GM21528 (cell line): ENCODE results near the gene PRR5L.

Experiments
- ATAC-seq: cut with Tn5 transposase; IDR thresholded peaks from one replicate; pipeline ENCODE4 v1.9.1; 2021; ENCODE audit warnings: mild to moderate bottlenecking, moderate library complexity; ENCODE audit not compliant: unreplicated experiment, low FRiP score

Gene PRR5L

DNA sequence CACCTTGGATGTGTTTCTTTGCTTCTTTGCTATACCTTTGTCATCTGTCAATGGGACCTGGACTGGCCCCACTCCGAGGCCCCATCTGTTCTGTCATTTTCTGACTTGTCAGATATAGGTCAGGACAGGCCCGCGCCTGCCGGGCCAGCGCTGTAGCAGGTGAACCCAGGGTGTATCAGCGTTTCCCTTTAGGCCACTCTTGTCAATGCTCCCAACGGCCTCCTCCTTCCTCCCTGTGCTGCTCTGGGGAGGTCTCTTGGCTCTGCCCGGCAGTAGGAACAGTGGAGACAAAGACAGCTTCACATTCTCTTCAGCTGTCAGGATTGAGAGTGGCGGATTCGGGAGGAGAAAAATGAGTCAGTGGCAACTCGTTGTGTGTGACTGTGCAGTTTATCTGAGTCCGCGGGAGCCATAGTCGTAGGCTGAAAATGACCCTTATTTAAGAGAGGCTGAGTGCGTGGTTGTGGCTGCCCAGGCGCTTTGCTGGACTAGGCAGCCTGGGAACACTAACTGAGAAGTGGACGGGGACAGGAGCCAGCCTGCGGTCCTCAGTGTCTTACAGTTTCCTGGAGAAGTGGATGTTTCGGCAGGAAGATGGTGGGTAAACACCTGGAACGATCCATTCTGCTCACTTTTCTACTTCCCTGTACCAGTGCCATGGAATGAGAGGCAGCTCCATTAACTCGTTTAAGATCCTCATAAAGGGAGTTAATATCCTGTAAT, 102.3 kb downstream of the PRR5L start:
- no peak for ATAC-seq

DNA sequence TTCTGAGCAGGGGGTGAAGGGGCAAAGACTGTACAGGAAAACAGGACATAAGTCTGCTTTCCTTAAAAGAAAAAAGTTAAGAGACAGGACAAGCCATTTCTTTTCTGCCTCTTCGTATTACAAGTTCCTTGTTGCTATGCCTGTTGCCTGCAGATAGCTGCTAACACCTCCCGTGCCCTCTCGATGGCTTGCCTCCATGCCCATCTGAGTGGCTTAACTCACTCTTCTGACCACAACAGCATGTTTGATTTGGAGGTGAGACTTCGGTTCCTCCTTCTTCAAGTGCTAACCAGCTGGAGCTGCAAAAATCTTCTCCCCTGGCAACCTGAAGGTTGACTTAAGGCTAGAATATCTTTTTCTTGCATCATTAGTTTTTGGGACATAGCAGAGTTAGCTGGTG, 103.1 kb downstream of the PRR5L start:
- ATAC-seq: no peak

DNA sequence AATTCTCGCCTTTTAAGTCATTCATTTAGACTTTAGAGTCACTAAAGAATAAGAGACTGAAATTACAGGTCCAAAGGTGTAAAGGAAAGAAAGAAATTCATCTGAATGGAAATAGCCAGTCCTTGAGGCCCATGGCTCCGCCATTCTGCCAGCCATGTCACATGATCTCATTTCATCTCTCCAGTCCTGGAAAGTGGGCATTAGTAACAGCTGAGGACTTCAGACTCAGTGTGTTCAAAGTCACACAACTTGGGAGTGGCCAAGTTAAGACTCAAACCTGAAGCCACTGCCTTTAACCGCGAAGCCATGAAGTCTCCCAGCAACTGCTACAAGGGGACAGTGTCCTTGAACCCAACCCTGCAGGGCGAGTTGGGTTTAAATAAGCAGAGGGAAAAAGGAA, 103.7 kb downstream of the PRR5L start:
- ATAC-seq: no peak

DNA sequence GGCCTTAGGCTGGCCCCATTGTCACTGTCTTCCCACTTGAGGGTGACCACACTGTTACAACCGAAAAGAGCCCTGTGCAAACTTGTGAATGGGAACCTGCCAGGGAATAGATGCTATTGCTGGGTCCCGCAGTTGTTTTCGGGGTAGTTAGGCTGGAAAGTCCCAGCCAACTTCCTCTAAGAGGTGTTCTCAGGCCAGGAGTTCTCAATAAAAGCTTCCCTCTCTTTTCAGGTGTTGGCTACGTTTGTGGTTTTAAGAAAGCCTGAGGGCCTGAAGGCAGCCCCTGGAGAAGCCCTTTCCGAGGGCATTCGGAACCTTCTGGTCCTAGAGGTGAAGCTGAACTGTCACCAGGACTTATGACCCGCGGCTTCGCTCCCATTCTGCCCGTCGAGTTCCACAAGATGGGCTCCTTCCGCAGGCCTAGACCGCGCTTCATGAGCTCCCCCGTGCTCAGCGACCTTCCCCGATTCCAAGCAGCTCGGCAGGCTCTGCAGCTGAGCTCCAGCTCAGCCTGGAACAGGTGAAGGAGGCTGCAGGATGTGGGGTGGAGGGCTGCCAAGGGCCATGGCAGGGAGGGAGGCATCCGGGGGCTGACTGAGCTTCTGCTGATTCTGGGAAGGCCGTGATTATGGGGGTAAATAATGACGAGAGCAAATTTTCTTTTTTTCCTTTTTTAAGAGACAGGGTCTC, 104.8 kb downstream of the PRR5L start:
- no peak for ATAC-seq

DNA sequence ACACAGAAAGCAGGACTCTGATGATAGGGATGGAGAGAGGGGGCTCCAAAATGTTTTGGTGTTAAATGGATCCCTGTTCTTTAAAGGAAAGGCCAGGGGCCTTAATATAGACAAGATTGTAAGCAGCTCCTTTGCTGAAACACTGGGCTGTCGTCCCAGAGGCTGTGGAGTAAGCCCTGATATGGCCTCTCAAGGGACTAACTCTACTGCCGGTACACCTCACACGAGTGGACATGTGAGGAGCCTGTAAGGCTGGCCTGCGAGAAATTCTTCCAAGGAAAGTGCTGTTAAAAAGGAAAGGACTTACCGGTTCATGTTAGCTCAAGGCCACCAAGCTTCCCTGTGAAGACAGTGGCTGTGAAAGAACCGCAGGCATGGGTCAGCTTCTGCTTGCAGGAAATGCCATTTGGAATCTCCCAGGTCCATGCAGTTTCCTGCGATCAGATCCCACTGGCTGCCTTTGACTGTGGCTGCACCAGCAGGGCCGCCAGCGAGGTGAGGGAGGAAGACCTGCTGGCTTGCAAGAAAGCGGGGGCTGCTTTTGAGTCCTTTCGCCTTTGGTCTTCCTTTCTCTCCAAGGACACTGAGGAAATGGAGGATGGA, 106.6 kb downstream of the PRR5L start:
- no peak for ATAC-seq

DNA sequence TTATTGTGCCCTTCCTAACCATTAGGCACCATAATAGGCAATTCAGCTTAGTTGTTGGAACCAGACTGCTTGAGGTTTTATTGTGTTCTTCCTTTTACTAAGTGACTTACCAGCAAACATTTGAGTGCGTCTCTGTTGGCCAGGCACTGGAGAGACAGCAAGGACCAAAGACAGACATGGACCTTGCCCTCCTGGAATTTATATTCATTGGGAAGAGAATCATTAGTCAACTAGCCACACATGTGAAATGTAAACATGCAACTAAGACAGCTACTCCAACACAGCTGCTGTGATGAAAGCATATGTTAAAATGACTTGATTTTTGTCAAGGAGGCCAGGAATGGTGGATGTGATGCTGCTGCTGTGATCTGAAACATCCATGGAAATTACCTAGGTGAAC, 107.6 kb downstream of the PRR5L start:
- ATAC-seq: no peak

DNA sequence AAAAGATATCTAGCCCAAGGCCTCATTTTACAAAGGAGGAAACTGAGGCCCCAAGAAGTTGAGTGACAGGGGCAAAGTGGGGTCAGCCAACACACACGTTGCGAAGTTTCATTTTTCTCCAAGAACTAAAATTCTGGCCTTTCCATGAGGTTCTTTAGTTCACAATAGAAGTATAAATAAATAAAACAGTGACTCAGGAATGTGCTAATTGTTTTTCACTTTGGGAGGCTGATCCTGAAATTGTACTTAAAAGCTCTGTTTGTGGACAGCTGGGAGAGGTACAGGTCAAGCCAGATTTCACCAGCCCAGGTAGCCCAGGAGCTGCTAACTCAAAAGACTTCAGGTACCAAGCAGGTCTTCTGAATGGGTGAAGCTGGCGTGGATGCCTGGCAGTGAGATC, 108.7 kb downstream of the PRR5L start:
- ATAC-seq: no peak

DNA sequence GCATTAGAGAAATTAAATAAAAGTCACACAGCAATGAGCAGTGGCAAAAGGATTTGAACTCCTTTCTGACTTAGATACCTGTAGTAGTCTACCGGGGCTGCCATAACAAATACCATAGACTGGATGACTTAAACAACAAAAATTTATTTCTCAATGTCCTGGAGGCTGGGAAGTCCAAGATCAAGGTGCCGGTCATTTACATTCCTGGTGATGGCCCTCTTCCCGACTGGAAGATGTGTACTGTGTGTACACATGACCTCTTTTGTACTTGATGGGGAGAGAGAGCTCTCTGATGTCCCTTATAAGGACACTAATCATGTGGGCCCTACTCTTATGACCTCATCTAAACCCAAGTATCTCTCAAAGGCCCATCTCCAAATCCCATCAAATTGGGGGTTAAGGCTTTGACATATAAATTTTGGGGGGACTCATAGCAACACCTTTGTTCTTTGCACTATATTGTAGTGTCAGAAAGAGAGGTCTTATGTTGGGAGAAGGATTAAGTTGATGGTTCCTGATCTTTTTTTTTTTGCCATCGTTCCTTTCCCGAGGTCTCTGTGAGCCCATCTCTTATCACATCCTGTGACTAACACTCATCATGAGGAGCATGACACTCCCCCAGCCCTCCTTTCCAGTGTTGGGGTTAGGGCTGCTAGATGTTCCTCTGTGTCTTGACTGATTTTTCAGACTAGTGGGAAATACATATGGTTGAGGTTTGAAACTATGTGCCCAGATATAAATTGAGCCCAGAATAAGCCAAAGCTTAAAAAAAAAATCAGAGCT, 109.7 kb downstream of the PRR5L start:
- no peak for ATAC-seq

DNA sequence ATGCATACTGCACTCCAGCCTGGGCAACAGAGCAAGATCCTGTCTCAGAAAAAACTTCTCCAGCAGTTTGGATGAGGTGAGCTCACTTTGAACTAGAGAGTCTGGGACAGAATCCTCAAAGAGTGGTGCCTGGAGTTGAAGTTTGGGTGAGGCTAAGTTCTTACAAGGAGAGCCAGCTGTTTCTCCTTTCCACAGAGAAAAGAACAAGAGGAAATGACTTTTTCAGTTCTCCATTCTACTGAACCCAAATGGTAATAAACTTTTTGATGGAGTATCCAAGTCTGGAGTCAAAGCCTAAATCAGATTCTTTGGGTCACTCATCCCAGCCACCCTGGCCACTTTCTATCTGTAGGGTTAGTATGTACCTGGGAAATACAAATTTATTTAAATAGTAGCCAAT, 111.3 kb downstream of the PRR5L start:
- no peak for ATAC-seq

DNA sequence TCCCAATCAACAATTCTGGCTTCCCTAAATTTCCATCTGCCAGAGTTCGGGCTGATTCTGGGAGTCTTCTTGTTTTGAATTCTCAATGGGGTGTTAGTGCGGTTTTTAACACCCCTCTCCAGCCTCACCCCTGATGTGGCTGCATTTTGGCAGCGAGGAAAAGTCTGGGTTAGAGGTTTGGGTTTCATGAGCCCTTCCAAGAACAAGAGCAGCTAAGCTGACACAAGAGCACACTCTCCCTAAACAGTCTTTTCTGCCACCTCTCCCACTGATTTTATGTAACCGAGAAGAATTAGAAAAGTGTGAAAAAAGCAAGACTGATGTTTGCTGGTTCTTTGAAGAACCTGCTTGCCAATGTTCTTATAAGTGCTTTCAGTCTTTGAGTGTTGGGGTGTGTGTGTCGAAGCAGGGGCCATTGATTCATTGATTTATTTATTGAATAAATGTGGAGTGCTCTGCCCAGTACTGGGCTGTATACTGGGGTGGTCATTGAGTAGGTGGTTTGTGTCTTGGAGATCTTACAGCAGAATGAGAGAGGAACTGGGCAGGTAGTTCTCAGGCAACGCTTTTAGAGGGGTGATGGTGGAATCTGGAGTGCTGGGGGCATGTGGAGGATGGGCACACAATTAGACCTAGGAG, 112.5 kb downstream of the PRR5L start:
- ATAC-seq: no peak

DNA sequence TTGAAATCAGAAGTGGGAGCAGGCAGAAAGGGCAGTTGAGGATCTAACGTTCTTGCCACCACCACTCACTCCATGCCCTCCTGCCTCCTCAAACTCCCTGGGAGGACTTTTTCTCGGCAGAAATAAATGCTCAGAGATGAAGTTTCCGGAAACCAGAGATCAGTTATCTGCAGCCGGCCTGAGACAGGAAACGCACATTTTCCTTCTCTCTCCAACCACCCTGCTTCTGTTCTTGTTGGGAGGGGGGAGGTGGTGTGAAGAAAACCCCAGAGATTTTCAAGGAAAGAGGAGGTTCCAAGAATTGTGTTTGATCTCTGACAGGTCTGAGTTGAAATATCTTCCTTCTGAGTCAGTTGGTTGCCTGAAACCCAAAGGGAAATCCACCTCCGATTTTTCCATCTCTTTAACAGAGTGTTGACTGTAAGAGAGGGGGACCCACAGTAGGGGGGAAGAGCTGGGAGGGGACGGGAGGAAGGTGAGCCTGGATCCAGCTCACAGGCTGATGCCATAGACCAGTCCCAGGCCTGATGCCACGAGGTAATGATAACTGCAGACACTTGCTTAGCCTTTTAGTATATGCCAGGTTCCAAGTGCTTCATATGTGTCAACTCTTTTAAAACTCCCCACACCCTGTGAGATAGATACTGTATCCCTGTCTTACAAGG, 113.2 kb downstream of the PRR5L start:
- no peak for ATAC-seq

DNA sequence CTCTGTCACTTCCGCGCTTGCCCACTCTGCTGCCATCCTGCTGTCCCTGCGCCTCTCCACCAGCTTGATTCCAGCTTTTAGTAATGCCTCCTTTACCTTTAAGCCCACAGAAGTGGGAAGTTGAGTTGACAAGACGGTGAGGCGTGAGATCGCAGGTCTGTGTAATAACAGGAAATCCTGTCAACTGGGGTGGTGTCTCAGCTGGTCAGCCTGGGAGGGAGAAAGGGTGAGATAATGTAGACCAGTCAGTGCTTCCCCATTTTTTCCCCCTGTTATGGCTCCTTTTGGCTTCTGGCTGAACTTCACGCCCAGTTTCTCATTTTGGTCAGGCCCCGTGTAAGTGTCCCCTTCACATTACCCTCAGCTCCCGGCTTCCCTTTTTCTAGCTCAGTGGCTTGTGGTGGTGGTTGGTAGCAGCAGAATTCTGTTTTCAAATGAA, 115.1 kb downstream of the PRR5L start:
- ATAC-seq: no peak

DNA sequence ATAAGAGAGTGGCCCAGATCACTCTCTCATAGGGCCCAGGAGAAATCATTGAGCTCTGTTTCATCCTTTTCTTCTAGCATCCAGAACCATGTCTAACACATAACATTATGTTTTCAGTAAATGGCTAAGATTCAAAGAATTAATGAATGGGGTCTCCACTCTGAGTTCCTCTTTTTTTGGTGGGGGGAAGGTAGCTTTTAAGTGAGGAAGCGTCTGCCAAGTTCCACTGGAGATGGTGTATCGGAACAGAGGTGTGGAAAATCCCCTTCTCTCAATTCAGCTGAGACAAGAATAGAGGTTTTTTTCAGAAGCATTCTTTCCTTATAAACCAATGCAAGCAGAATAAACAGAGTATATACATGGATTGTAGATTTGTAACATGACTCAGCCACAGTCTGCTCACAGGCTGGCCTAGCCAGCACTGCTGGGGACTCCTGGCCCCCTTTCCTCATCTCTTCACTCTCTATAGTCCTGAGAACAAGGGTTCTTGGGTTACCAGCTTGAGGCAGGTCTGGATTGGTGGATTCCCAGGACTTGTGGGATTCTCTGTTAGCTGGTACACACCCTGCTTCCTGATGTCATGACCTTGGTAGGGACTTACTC, 116.8 kb downstream of the PRR5L start:
- no peak for ATAC-seq

DNA sequence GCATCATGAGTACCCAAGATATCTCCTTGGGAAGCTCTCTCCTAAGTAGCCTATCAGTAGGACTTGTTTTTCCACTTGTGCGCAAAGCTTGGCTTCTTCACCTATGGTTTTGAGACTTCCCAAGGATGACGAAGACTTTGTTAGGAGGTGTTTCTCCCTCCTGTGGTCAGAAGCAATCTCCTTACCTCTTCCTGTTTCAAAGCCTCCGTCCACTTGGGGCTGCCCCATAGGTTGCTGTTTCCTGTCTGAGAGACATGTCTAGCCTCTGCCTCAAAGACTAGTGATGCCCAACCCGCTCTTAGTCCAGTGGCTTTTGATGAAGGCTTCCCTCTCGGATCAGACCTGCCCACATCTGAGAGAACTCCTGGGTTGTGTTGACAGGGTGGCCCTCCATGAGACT, 121.1 kb downstream of the PRR5L start:
- ATAC-seq: no peak

DNA sequence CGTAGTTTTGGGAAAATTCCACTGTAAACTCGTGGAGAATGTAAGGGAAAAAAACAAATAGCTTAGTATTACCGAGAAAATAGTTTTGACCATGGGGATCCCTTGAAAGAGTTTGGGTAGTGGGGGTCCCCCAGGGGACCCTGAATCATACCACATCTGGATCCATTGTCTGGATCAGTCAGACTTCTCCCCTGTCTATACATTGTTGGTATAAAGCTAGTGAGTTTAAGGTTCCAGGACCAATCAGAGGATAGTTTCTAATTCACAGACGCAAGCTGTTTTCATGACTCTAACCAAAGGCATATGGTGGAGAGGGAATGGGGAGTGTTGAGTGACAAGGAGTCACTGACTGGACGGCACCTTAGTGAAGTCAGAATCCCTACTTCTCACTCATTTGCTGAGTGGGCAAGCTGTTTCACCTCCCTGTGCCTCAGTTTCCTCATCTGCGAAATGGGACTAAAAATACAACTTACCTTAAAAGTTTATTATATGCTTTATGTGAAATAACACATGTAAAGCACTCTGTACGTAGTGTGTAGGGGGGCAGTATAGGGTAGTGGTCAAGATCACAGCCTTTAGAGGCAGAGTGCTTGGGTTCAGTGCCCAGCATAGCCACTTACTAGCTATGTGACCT, 123.8 kb downstream of the PRR5L start:
- ATAC-seq: no peak

DNA sequence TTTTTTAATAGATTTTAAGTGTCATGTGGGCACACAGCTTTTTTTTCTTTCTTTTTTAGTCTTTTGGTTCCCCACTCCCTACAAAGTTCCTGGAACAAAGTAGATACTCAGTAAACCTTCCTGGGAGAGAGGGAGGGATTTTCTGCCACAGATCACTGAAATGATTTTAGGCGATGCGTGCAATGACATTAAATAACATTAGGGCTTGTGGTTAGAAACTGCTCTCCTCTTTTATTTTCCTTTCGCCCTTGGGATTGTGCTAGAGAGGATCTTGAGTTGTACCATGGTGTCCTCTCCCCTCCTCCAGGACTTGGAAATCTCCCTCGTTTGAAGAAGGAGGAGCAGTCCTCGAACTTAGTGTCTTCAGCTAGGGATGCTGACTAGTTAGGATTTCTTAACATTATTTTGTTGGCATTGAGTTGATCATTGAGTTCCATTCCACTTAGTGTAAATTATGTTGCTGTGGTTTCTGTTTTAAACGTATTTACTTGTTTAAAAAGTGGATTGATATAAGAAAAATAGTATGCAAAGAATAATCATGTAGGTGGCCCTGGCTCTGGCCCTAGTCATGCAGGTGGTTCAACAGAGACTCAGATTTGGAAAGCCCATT, 125.6 kb downstream of the PRR5L start:
- ATAC-seq: no peak

DNA sequence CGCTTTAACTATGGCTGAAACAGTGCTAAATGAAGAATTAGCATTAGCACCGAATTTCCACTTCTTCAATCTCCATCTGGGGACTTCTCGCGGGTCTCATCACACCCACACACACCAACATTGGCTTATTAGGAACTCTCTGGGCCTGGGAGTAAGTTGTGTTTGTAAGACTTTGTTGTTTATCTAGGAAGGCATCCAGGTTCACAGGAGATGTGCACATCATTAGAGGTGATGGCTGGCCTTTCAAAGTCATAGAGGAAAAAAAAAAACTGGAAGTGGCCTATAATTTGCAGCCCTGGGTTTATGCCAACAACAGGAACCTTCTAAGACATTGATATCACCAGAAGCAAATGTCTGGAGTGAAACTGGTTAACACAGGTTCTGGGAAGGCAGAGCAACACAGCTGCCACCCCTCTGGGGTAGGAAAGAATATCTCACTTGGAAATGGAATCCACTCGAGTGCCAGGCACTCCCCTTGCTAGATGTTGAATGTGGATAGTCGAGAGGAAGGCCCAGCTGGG, 129.5 kb downstream of the PRR5L start:
- ATAC-seq: no peak

DNA sequence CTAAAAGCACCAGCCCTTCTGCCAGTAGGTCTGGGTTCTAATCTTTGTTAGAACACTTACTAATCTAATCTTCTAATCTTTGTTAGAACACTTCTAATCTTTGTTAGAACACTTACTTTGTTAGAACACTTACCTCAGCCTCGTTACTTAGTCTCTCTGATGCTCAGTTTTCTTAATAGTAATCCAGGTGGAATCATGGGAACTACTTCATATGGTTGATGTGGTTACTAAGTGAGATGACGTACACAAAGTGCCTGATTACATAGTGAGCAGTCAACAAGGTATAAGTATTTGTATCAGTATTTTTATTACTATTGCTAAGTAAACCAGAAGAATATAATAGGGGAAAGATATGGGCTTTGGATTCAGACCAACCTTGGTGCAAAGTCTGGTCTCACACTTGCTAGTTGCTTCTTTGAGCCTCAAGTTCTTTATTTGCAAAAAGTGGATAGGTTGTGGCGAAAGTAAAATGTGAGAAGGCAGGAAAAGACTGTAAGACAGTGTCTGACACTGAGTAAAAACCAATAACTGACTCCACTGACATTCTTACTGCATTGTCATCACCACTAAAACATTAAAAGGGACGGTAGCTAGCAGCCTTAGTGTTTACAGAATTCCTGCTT, 130.2 kb downstream of the PRR5L start:
- no peak for ATAC-seq
